ENCODE data around the gene UBLCP1.

Gene UBLCP1

DNA sequence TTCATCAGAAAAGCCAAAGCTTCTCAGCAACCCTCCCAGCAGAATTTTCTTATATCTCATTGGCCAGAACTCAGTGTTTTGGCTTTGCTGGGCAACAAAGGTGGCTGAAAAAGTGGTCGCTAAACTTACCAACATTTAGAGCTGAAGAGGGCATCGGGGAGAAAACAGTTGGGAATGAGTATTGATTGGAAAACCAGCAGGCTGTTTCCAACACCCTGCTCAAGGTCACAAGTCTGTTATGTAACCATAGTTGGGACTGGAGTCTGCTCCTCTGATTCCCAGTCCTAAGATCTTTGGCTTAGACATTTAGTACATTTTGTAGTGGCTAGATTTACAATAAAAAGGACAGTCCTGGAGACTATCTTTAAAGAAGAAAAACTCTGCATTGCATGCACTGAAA lies 50.1 kb downstream of the UBLCP1 start:
- DNase-seq (ENCODE audit: low spot score), result no peak

DNA sequence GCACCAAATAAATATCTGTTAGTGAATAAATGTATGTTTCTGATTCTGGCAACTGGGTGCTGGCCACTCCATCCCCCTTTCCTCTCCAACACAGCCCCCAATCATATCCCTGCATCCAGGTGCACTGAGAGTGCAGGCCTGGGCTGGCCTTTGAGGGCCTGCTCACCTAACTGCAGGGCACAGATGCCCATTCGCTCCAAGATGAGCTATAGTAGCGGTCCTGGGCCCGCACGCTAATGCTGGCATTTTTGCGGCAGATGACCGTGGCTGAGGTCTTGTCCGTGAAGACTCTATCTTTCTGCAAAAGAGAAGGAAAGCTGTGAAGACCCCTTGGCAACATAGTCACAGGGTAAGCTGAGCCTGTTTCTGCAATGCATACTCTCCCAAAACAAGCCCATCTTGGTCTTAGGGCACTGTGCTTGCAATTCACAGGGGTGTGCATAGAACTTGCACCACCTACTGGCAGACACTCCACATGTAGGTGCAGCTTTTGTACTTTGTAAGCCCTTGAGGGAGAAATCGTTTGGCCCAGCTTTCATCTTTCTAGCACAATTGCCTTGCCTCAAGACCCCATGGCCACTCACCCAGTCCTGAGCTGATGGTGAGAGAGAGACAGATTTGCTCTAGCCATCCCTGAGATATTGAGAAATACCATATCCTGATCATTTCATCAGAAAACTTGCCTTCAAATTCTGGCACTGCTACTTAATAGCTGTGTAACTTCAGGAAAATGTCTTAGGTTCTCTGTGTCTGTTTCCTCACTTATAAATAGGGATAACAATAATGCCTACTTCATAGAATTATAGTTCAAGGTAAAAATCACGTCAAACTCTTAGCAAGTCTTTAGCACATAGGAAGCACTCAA lies 53.7 kb downstream of the UBLCP1 start:
- DNase-seq (ENCODE audit: low spot score), result peak; percentile 17

DNA sequence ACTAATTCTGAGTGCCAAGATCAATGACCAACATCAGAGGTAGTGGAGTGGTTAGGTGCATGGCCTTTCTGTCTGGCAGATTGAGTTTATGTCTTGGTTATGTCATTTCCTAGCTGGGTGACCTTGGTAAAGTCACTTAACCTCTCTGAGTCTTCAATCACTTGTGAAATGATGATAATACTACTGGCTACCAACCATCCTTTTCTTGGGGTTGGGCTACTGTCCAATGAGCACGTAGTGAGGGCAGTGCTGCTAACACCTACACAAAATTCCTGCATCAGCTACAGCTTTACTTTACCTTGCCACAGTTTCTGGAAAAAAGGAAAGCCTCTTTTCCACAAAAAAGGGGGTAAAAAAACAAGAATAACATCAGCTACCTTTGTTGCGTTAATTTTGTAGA lies 54.8 kb downstream of the UBLCP1 start:
- no peak for DNase-seq (ENCODE audit: low spot score)

DNA sequence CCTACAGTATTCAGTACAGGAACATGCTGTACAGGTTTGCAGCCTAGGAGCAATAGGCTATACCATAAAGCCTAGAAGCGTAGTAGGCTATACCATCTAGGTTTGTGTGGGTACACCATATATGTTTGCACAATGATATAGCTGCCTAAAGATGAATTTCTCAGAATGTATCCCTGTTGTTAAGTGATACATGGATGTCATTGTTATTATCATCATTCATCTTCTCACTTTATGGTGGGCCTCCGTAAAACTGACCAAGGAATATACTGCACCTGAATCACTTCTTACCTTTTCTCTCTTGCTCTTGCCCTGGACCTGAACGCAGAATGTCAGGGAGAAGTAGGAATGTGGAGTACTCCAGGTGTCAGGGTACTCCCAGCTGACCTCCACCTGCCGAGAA lies 55.4 kb downstream of the UBLCP1 start:
- DNase-seq (ENCODE audit: low spot score), result no peak

DNA sequence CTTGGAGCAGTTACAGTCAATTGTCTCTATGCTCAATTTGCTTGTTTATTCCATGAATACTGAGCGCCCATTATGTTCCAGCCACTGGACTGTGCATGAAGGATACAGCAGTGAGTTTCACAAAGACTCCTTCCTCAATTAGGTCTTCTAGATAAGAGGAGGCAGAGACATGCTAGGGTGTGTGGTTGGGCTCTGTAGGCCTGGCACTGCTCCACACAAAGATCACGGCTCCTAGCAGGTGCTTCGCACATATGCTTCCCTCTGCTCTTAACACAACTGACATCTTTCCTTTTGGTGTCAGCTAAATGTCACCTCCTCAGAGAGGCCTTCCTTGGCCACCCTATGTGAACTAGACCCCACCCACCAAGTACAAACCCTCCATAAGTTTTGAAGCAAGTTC lies 56.3 kb downstream of the UBLCP1 start:
- DNase-seq (ENCODE audit: low spot score), result no peak

DNA sequence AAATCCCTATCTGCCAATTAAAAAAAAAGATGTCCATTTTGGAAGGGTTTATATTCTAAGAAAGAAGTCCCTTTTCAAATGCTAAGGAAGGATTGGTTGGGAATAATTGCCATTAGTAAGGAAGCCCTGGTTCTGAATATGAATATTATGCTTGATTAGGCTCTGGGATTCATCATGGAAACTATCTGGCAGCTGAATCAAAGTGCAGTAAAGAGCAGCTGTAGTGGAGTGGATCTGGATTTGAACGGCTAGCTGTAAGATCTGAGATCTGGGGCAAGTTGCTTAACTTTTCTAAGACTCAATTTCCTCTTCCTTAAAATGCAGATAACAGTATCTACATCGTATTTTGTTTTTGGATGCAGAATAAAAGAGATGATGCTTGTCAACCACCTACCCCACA lies 56.7 kb downstream of the UBLCP1 start:
- DNase-seq (ENCODE audit: low spot score), result no peak

DNA sequence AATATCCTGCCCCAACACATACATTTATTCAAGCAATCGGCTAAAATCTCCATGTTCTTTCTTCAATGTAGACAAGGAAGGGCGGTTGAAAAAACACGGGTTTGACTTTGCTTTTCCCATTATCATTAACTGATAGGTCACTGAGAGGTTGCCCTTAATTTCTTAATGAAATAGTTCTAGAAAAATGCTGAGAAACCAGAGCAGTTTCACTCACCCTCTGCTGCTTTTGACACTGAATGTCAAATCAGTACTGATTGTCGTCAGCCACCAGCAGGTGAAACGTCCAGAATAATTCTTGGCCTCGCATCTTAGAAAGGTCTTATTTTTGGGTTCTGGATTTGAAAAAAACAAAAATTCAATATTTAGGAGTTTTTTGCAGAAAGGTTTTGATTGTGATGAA lies 59.1 kb downstream of the UBLCP1 start:
- DNase-seq (ENCODE audit: low spot score), result no peak

DNA sequence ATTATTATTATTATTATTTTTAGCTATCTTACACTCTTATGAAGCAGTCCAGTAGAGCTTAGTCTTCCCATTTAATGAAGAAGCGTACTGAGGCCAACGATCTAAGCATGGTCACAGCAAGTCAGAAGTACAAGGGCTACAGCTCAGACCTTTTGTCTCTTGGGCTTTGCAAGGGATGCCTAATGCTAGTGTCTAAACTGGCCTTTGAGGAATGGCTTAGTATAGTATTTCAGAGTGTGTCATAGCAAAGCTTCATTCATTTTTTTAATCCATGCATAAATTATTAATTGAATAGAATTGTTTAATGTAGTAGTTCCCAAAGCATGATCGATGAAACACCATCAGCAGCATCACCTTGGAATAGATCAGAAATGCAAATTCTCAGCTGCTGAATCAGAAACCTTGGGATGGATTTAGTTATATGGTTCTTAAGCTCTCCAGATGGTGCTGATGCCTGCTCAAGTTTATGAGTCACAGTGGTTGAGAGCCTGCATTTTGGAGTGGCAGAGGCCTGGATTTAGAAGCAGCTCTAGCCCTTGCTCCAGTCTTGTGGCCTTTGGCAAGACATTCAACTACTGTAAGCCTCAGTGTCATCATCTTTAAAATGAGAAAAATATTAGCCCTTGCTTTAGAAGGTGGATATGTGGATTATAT lies 61.1 kb downstream of the UBLCP1 start:
- DNase-seq (ENCODE audit: low spot score), result no peak

DNA sequence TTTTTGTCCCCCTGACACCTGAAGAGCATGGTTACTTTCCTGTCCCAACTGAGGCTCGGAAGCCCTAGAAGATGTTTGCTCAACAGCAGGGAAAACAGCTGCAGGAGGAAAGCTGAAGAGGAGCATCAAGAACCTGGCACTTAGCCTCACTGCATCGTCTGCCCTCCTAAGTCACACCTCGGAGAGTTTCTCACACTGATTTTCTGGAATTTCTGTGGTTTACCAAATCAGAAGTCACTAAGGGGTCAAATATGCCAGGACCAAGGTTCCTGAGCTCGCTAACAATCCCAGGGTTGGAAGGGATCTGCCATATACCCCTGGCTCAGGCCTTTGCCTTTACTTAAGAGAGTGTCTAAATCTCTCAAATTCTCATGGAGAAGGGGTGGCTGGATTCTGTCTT lies 61.9 kb downstream of the UBLCP1 start:
- DNase-seq (ENCODE audit: low spot score), result no peak

DNA sequence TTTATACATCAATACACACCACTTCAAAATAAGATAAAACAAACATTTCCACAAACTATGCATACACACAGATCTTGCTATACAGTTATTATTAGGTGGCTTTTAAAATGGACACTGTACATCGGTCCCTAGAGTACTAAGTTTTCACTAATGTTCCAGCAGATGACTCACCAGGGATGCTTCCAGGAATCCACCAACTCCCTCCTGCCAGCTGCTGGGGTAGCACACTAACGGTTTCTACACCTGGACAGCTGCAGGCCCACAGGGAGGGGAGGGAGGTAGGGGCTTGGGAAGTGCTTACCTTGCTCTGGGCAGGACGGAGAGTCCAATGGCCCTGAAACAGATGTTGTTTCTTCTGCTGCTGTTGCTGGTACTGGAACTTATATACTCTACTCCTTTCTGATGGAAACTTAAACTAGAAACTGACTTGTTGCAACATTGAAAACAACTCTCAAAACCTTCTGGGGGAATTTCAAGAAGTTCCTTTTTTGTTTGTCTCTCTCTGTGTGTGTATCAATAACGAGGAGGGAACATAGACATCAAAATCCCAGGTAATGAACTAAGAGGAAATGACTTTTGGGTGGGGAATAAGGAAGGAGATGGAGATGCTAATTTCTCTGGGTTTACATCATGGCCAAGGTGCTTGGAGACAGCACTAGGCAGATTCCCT lies 67.2 kb downstream of the UBLCP1 start, which contains the start of gene IL12B:
IL12B (minus strand) TSS at position 357 of the 670 bp plus-strand sequence. CDS start 3,705 bp downstream, outside the sequence.
- DNase-seq (ENCODE audit: low spot score), result no peak

DNA sequence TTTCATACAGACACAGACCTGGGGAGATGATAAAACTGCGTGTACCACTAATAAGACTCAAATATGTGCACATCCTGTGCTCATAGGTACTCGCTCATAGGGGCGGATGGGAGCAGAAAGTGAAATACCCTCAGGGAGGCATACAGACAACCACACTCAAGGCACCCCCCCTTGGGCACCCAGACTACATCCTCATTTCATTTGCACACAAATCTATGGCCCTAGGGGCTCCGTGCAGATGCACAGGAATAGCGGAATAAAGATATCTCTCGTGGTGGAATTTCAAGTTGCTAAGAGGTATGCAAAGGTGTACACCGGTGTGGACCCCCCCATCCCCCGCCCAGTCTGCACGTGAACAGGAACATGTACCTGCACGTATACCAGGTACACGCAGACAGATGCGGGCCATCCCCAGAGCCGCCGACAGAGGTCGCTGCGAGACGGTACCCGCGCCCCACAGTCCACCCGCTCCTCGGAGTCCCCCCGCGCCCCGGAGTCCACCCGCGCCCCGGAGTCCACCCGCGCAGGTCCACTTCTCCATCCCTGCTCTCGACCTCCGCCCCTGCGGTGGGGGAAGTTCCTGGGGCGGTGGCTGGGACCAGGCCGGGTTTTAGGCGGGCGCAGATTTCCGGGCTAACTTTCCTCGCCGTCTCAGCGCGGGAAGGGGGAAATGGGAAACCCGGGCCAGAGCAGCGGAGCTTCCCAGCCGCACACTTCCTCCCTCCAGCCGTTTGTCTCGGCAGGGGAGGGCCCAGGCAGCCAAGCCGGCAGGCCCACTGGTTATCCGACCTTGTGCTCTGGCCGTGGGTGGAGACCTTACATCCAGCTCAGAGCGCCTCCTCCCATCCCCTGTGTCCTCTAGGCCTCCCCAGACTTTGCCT lies 68.2 kb downstream of the UBLCP1 start:
- no peak for DNase-seq (ENCODE audit: low spot score)

DNA sequence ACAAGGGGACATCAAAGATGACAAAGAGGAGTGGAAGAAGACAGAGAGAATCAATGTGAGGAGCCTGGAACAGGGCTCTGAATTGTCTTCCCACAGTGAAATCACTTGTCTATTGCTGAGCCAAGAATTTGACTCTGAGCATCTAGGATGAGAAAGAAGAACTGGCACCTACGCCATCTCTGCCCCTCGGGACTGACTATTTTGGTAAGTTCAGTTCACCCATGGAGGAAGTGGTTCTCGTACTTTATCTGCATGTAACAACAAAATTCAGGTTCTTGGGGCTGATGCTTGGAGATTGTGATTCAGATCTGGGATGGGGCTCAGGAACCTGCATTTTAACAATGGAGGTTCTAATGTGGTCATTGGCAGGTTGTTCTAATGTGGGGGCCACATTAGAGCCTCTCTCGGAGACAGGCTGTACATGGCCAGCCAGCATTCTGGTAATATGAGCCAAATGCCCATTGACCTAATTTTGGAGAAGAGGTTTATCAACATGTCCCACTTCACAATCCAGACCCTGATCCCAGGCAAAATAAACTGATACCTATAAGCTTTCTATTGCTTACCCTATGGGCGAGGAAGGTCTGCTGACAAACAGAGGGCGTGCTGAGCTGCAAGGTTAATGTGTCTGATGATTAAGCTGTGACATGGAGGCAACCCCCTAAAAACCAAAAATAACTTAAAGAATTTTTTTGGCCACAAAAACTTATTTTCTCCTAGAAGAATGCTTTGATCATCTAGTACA lies 69.9 kb downstream of the UBLCP1 start:
- DNase-seq (ENCODE audit: low spot score), result no peak

DNA sequence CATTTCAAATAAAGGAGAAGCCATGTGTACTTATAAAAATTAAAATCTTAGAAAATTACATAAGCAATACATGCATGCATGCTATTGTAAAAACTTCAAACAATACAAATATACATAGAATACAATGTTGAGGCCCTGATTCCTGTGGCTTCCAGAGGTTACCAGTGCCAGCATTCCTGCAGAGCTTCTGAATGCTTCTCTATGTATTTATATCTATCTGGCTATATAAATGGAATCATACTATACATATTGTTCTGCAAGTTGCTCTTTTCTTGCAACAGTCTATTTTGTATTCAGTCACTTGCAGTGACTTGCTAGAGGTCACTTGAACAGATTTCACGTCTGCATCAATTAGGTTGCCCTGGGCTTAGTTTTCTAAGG lies 70.4 kb downstream of the UBLCP1 start:
- no peak for DNase-seq (ENCODE audit: low spot score)
